ENCODE results near the gene PPIE. TPM values are rescaled to one million over a fixed set of nuclear protein-coding genes. Genes with fewer than 3 reads are reported as not detected.
A peak's percentile ranks its signal among the peaks of the same experiment; 100 is the strongest.

Gene PPIE
- total RNA-seq, 1 donor from 2014 or later, result 67.1 TPM

- Histone ChIP-seq H3K36me3 (ENCODE audit: control insufficient read depth, insufficient read depth, low read length) (no peaks in the 10 kb centered on the region), H3K27me3 (ENCODE audit: control insufficient read depth, insufficient read depth, low read length) (no peaks in the 10 kb centered on the region), H3K4me3 (ENCODE audit: low read depth, low read length) (no peak overlapping the region)
- DNase-seq (ENCODE audit: low read depth), result no peak
- TF ChIP-seq CTCF (IDR thresholded peaks at IDR 0.05; ENCODE audit: insufficient read depth, low read length, severe bottlenecking), result no peak
- no peak for FAIRE-seq
Observed at GRCh38 chr1:39729842-39730241, 8.8 kb upstream of the PPIE start.

- FAIRE-seq (peak; percentile 36), DNase-seq (ENCODE audit: low read depth) (peak; percentile 61)
- TF ChIP-seq CTCF (IDR thresholded peaks at IDR 0.05; ENCODE audit: insufficient read depth, low read length, severe bottlenecking), result no peak
- no peaks in the 10 kb centered on the region for H3K36me3 ChIP-seq (ENCODE audit: control insufficient read depth, insufficient read depth, low read length)
- H3K4me3 ChIP-seq (ENCODE audit: low read depth, low read length), result no peak overlapping the region
- no peaks in the 10 kb centered on the region for H3K27me3 ChIP-seq (ENCODE audit: control insufficient read depth, insufficient read depth, low read length)
Observed at GRCh38 chr1:39732730-39733129, 6.0 kb upstream of the PPIE start.

GRCh38 chr1:39733161-39733560, 5.5 kb upstream of the PPIE start:
- no peaks in the 10 kb centered on the region for H3K27me3 ChIP-seq (ENCODE audit: control insufficient read depth, insufficient read depth, low read length)
- no peak for TF ChIP-seq CTCF (IDR thresholded peaks at IDR 0.05; ENCODE audit: insufficient read depth, low read length, severe bottlenecking)
- H3K36me3 ChIP-seq (ENCODE audit: control insufficient read depth, insufficient read depth, low read length), result no peaks in the 10 kb centered on the region
- no peak overlapping the region for H3K4me3 ChIP-seq (ENCODE audit: low read depth, low read length)
- DNase-seq (ENCODE audit: low read depth) (peak; percentile 53), FAIRE-seq (peak; percentile 68)

- no peak for TF ChIP-seq CTCF (IDR thresholded peaks at IDR 0.05; ENCODE audit: insufficient read depth, low read length, severe bottlenecking)
- FAIRE-seq (no peak), DNase-seq (ENCODE audit: low read depth) (peak; percentile 18)
- H3K27me3 ChIP-seq (ENCODE audit: control insufficient read depth, insufficient read depth, low read length), result no peaks in the 10 kb centered on the region
- H3K36me3 ChIP-seq (ENCODE audit: control insufficient read depth, insufficient read depth, low read length), result no peaks in the 10 kb centered on the region
- H3K4me3 ChIP-seq (ENCODE audit: low read depth, low read length), result no peak overlapping the region
Observed at GRCh38 chr1:39735731-39736130, 3.0 kb upstream of the PPIE start.

GRCh38 chr1:39737546-39738169, 1.0 kb upstream of the PPIE start:
- no peak for TF ChIP-seq CTCF (IDR thresholded peaks at IDR 0.05; ENCODE audit: insufficient read depth, low read length, severe bottlenecking)
- DNase-seq (ENCODE audit: low read depth) (no peak), FAIRE-seq (no peak)
- Histone ChIP-seq H3K27me3 (ENCODE audit: control insufficient read depth, insufficient read depth, low read length) (no peaks in the 10 kb centered on the region), H3K36me3 (ENCODE audit: control insufficient read depth, insufficient read depth, low read length) (peaks cover 3% of the 10 kb centered on the region), H3K4me3 (ENCODE audit: low read depth, low read length) (no peak overlapping the region)

Data from bronchial epithelial cell (primary cell).